ENCODE results near the gene CITED4. TPM values are rescaled to one million over a fixed set of nuclear protein-coding genes. Genes with fewer than 3 reads are reported as not detected.

Gene CITED4
- total RNA-seq, 2 donors from 2014 or later = 53.5 to 55.9 TPM

GRCh38 chr1:40873863-40874472, 11.8 kb upstream of the CITED4 start:
- H3K27me3 ChIP-seq (replicated peaks; ENCODE audit: insufficient read depth) = no peaks in the 10 kb centered on the region
- DNase-seq (ENCODE audit: low spot score) = no peak

DNA sequence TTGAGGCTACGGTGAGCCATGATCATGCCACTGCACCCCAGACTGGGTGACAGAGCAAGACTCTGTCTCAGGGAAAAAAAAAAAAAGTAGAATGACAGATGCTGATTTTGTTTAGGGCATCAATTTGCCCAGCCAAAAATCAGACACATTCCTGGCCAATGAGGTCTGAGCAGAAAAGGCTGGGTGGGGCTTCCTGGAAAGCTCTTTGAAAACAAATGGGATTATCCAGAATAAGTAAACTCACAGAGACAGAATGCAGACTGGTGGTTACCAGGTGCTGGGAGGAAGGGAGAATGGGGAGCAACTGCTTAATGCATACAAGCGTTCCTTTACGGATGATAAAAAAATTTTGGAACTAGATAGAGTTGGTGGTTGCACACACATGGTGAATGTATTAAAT, 10.1 kb upstream of the CITED4 start:
- Histone ChIP-seq H3K27me3 (replicated peaks; ENCODE audit: insufficient read depth) (no peaks in the 10 kb centered on the region), H3K36me3 (no peaks in the 10 kb centered on the region), H3K9me3 (peaks cover 6% of the 10 kb centered on the region), H3K4me3 (no peak overlapping the region), H3K27ac (no peak overlapping the region), H3K4me1 (ENCODE audit: control insufficient read depth in 1 of 2, low read depth in 2 of 2) (peaks cover 1 to 27% of the 10 kb centered on the region in 2 donors)
- TF ChIP-seq, protein P1, sequence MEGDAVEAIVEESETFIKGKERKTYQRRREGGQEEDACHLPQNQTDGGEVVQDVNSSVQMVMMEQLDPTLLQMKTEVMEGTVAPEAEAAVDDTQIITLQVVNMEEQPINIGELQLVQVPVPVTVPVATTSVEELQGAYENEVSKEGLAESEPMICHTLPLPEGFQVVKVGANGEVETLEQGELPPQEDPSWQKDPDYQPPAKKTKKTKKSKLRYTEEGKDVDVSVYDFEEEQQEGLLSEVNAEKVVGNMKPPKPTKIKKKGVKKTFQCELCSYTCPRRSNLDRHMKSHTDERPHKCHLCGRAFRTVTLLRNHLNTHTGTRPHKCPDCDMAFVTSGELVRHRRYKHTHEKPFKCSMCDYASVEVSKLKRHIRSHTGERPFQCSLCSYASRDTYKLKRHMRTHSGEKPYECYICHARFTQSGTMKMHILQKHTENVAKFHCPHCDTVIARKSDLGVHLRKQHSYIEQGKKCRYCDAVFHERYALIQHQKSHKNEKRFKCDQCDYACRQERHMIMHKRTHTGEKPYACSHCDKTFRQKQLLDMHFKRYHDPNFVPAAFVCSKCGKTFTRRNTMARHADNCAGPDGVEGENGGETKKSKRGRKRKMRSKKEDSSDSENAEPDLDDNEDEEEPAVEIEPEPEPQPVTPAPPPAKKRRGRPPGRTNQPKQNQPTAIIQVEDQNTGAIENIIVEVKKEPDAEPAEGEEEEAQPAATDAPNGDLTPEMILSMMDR (IDR thresholded peaks at IDR 0.05) = no peak
- no peak for ATAC-seq (ENCODE audit: insufficient number of reproducible peaks, low FRiP score, low read depth)
- DNase-seq (ENCODE audit: low spot score) = no peak

More at GRCh38 chr1:40873863-40874472, 11.8 kb upstream of the CITED4 start:
- ATAC-seq (ENCODE audit: insufficient number of reproducible peaks, low FRiP score, low read depth) = no peak
- no peak overlapping the region for H3K27ac ChIP-seq
- H3K9me3 ChIP-seq = peaks cover 6% of the 10 kb centered on the region
- TF ChIP-seq, protein P1 (IDR thresholded peaks at IDR 0.05) = no peak
- peaks cover 12 to 44% of the 10 kb centered on the region in 2 donors for H3K4me1 ChIP-seq (ENCODE audit: control insufficient read depth in 1 of 2, low read depth in 2 of 2)
- no peaks in the 10 kb centered on the region for H3K36me3 ChIP-seq
- no peak overlapping the region for H3K4me3 ChIP-seq

- Histone ChIP-seq H3K27me3 (replicated peaks; ENCODE audit: insufficient read depth) (no peaks in the 10 kb centered on the region), H3K4me1 (ENCODE audit: control insufficient read depth in 1 of 2, low read depth in 2 of 2) (peaks cover 0 to 25% of the 10 kb centered on the region in 2 donors), H3K36me3 (no peaks in the 10 kb centered on the region), H3K4me3 (no peak overlapping the region), H3K27ac (no peak overlapping the region), H3K9me3 (no peaks in the 10 kb centered on the region)
- TF ChIP-seq, protein P1 (IDR thresholded peaks at IDR 0.05) = no peak
- DNase-seq (ENCODE audit: low spot score) = no peak
- no peak for ATAC-seq (ENCODE audit: insufficient number of reproducible peaks, low FRiP score, low read depth)
Measured at GRCh38 chr1:40870135-40870728, 8.1 kb upstream of the CITED4 start.

DNA sequence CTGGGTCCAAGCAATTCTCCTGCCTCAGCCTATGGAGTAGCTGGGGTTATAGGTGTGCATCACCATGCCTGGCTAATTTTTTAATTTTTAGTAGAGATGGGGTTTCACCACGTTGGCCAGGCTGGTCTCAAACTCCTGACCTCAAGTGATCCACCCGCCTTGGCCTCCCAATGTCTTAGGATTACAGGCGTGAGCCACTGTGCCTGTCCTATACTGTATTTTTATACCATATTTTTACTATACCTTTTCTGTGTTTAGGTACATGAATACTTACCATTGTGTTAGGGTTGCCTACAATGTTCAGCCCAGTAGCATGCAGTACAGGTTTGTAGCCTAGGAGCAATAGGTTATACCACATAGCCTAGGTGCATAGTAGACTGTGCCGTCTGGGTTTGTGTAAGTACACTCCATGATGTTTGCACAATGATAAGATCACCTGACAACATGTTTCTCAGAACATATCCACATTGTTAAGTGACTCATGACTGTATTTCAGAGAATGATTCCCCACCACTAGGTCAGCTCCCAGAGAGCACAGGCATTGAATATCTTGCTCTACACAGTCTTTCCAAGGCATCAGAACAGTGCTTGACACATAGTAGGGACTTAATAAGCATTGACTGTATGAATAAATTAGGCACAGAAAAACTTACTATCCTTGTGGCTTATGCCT, 6.0 kb upstream of the CITED4 start:
- DNase-seq (ENCODE audit: low spot score) = no peak
- peaks cover 0 to 22% of the 10 kb centered on the region in 2 donors for H3K4me1 ChIP-seq (ENCODE audit: control insufficient read depth in 1 of 2, low read depth in 2 of 2)
- no peaks in the 10 kb centered on the region for H3K9me3 ChIP-seq
- ATAC-seq (ENCODE audit: insufficient number of reproducible peaks, low FRiP score, low read depth) = no peak
- no peaks in the 10 kb centered on the region for H3K36me3 ChIP-seq
- H3K27ac ChIP-seq = no peak overlapping the region
- TF ChIP-seq, protein P1 (IDR thresholded peaks at IDR 0.05) = no peak
- no peaks in the 10 kb centered on the region for H3K27me3 ChIP-seq (replicated peaks; ENCODE audit: insufficient read depth)
- H3K4me3 ChIP-seq = no peak overlapping the region

- Histone ChIP-seq H3K36me3 (no peaks in the 10 kb centered on the region), H3K27ac (peak overlapping the region; percentile 88 to 90), H3K4me1 (ENCODE audit: control insufficient read depth in 1 of 2, low read depth in 2 of 2) (peaks cover 16 to 35% of the 10 kb centered on the region in 2 donors), H3K4me3 (peak overlapping the region; percentile 87), H3K27me3 (replicated peaks; ENCODE audit: insufficient read depth) (no peaks in the 10 kb centered on the region), H3K9me3 (no peaks in the 10 kb centered on the region)
- TF ChIP-seq, protein P1 (IDR thresholded peaks at IDR 0.05) = no peak
- no peak for ATAC-seq (ENCODE audit: insufficient number of reproducible peaks, low FRiP score, low read depth)
- no peak for DNase-seq (ENCODE audit: low spot score)
Measured at GRCh38 chr1:40861224-40862003, 749 bp downstream of the CITED4 start.

Data from thoracic aorta (tissue), 2 donors.